Heart right ventricle (tissue), 16 donors: Measurements from ENCODE around the gene PRKD1. TPM values are rescaled to one million over a fixed set of nuclear protein-coding genes. Genes with fewer than 3 reads are reported as not detected.
"Not testable (repeated sequence)": the region's sequence is repeated elsewhere in the genome, so short reads cannot be mapped to it uniquely, and the experiment has no call there.

ENCODE experiments used
- ATAC-seq, 8 donors: fragments of 200-7000 bp; cut with Tn5 transposase; one replicate each; pipeline ENCODE4 v1.9.1; 2020; ENCODE audit warnings: mild to moderate bottlenecking in 8 of 8, moderate library complexity in 8 of 8, moderate number of reproducible peaks in 1 of 8
- DNase-seq, 2 donors: peaks; one replicate each; pipeline ENCODE4 v3.0.0-alpha.2; 2020
- H3K27ac ChIP-seq, 10 donors: fragments of 200-600 bp; sonication (generic) in 2 of 10; one replicate each; pipeline versions ENCODE4 v1.5.0 to v1.8.0; 2020 to 2022; ENCODE audit warnings: mild to moderate bottlenecking in 3 of 10
- H3K27me3 ChIP-seq, 7 donors: fragments of 200-600 bp; one replicate each; pipeline ENCODE4 v1.8.0; 2021 to 2022; ENCODE audit warnings: mild to moderate bottlenecking in 2 of 7
- H3K36me3 ChIP-seq, 9 donors: fragments of 200-600 bp; sonication (generic) in 1 of 9; one replicate each; pipeline versions ENCODE4 v1.5.0 to v1.8.0; 2020 to 2022; ENCODE audit warnings: mild to moderate bottlenecking in 2 of 9
- H3K4me1 ChIP-seq, 9 donors: fragments of 200-600 bp; sonication (generic) in 1 of 9; one replicate each; pipeline versions ENCODE4 v1.5.0 to v1.8.0; 2020 to 2022; ENCODE audit warnings: mild to moderate bottlenecking in 4 of 9
- H3K4me3 ChIP-seq, 10 donors: fragments of 200-600 bp; sonication (generic) in 2 of 10; one replicate each; pipeline versions ENCODE4 v1.5.0 to v1.8.0; 2020 to 2022; ENCODE audit warnings: mild to moderate bottlenecking in 7 of 10, moderate library complexity in 2 of 10
- H3K9me3 ChIP-seq, 11 donors: fragments of 200-600 bp in 10 of 11; sonication (generic) in 2 of 11; one replicate each; pipeline versions ENCODE4 v1.5.0 to v1.8.0; 2013 to 2022; ENCODE audit warnings: mild to moderate bottlenecking in 2 of 11, control low read depth in 1 of 11, moderate library complexity in 1 of 11
- WGBS, 2 donors: extraction: QIAGEN DNeasy Blood & Tissue Kit; methylation state at CpG; one replicate each; pipeline ENCODE4 v1.1.7; 2013; ENCODE audit warnings: inconsistent platforms in 1 of 2; 5-methylcytosine and 5-hydroxymethylcytosine counted together
- intact Hi-C, 10 donors: fragments of 100-400 bp; cut with DNase I; formaldehyde crosslinking; loops; one replicate each; pipeline versions ENCODE4 v1.11.1 to v1.14.2; 2022
- polyA plus RNA-seq, 2 donors: library from polyadenylated mRNA; stranded (reverse); fragments of 200-250 nt; gene quantifications; one replicate each; pipeline ENCODE4 v1.2.3, GENCODE V29; 2013
- total RNA-seq, 10 donors: library from RNA; stranded (reverse); fragmentation: NEBNext Ultra II Directional in 3 of 10; extraction: Animal tissue kit (Norgen Biotek cat#: 25700) in 3 of 10; gene quantifications; one replicate each; pipeline versions ENCODE4 v1.2.1 to v1.2.4, GENCODE V29; 2021 to 2023
- TF ChIP-seq, protein P1 (sequence below), 9 donors: fragments of 200-600 bp; sonication (generic) in 2 of 9; IDR thresholded peaks; one replicate each; pipeline versions ENCODE4 v1.5.0 to v1.8.0; 2021 to 2022; ENCODE audit warnings: antibody characterized with exemption in 9 of 9, mild to moderate bottlenecking in 5 of 9, moderate library complexity in 1 of 9
- donor health status: Arrhythmogenic right ventricular cardiomyopathy.
- donor health status: ischemic (EF 13 %, LVEDD 7.1; RV severe dilation, severe dysfunction).
- donor health status: healthy with polysubstance abuse.
- donor health status: DM: no; HTN: yes; CAD: no.
- donor health status: DM: no; HTN: no; CAD: no.
- donor health status: ischemic (EF 25% LVEDD 6.9; RV normal size, moderate dysfunction).
- donor health status: ischemic (EF 25% LVEDD 5.7; RV mildly dilated, moderate dysfunction).
- donor health status: healthy.
- donor health status: DM: yes; HTN: yes; CAD: no.
- donor health status: Ischemic cardiomyopathy.
- donor health status: ischemic (EF 35%, LVEDD 5.7; RV mildly dilated, moderate dysfunction).
- donor health status: nonischemic (EF 11% LVEDD 7.7; RV severe dilation, severe dysfunction).
- donor health status: DM: yes; HTN: yes; CAD: no.
- donor health status: PGD.
- donor health status: ischemic (EF 29% LVEDD 5.4; RV normal size, mild dysfunction).
- donor health status: nonischemic (EF 23%, LVEDD 6.1; RV moderate dilation, normal function).

Gene PRKD1
- total and polyA plus RNA-seq, 12 donors, result 1.7 to 4.3 (median 2.5) TPM

DNA sequence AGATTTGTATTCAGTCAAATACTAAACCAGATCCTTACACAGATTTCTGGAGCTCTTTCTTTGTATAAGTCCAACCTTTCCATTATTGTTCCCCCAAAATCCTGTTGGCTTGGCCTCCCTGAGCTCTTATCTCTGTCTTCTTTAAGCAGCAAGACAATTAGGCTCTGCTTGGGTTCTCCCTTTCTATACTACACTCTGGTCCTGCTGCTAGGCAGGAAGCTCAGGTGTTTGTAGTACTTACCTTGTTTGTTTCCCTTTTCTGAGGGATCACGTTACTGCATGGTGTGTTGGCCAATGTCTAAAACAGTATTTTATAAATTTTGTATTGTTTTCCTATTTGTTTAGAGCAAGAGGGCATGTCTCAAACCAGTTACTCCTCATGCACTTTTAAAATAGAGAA lies 192.9 kb downstream of the PRKD1 start:
- H3K9me3 ChIP-seq, result no peaks in the 10 kb centered on the region
- 82 to 94% methylated on average over 1 of the region's 1 CpG for WGBS, 2 donors
- no peaks in the 10 kb centered on the region for H3K27me3 ChIP-seq
- intact Hi-C loops, result no loop called here
- ATAC-seq, result no peak
- no peak overlapping the region for H3K4me3 ChIP-seq
- H3K36me3 ChIP-seq, result no peaks in the 10 kb centered on the region
- H3K4me1 ChIP-seq, result peaks cover 0 to 10% (median 0%) of the 10 kb centered on the region in 9 donors
- TF ChIP-seq, protein P1, sequence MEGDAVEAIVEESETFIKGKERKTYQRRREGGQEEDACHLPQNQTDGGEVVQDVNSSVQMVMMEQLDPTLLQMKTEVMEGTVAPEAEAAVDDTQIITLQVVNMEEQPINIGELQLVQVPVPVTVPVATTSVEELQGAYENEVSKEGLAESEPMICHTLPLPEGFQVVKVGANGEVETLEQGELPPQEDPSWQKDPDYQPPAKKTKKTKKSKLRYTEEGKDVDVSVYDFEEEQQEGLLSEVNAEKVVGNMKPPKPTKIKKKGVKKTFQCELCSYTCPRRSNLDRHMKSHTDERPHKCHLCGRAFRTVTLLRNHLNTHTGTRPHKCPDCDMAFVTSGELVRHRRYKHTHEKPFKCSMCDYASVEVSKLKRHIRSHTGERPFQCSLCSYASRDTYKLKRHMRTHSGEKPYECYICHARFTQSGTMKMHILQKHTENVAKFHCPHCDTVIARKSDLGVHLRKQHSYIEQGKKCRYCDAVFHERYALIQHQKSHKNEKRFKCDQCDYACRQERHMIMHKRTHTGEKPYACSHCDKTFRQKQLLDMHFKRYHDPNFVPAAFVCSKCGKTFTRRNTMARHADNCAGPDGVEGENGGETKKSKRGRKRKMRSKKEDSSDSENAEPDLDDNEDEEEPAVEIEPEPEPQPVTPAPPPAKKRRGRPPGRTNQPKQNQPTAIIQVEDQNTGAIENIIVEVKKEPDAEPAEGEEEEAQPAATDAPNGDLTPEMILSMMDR (IDR thresholded peaks at IDR 0.05), result no peak
- H3K27ac ChIP-seq, result no peak overlapping the region
- no peak for DNase-seq

DNA sequence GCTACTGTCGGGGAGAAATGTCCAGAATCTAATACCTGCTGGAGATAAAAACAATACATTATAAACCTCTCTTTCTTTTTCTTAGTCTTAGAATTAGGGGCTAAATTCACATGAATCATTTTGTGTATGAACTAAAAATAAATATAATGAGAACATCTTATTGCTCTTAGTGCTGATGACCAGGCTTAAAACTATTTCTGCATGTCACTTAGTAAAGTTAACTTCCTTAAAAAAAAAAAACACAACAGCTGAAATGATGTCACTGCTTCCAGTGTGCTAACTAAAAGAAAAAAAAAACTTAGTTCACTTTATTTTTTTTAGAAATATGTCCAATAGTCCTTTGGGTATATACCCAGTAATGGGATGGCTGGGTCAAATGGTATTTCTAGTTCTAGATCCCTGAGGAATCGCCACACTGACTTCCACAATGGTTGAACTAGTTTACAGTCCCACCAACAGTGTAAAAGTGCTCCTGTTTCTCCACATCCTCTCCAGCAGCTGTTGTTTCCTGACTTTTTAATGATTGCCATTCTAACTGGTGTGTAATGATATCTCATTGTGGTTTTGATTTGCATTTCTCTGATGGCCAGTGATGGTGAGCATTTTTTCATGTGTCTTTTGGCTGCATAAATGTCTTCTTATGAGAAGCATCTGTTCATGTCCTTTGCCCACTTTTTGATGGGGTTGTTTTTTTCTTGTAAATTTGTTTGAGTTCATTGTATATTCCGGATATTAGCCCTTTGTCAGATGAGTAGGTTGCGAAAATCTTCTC lies 200.9 kb downstream of the PRKD1 start:
- Histone ChIP-seq H3K4me1 (peaks cover 0 to 27% (median 7%) of the 10 kb centered on the region in 9 donors), H3K27ac (peak overlapping the region in 3 of 10 donors; percentile 19 to 44 (median 39))
- intact Hi-C loops, H3K36me3 ChIP-seq, DNase-seq, H3K4me3 ChIP-seq, H3K9me3 ChIP-seq, H3K27me3 ChIP-seq: not testable (repeated sequence)
- WGBS, 2 donors, result 69 to 87% methylated on average over 4 of the region's 4 CpGs
- peak in 6 of 8 donors; percentile 24 to 58 (median 31) for ATAC-seq

DNA sequence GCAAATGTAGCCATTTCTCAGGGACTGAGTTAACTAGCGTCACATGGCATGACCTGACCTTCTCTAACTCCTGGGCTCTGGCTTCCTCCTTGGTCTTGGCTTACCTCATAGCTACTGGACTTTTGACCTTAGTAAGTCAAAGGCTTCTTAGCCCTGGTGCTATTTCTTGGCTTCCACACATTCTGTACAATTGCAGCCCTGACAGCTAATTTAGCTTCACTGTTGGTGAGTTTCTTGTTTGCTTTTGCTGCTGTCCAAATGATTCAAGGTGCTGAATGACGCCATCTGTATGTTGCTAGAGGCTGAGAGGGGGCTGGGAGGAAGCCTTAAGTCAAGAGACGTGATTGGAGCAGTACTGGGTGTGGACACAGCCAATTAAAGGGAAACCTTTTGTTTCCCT lies 202.7 kb downstream of the PRKD1 start:
- no peak overlapping the region for H3K27ac ChIP-seq
- H3K4me3 ChIP-seq, result no peak overlapping the region
- TF ChIP-seq, protein P1 (IDR thresholded peaks at IDR 0.05), result no peak
- ATAC-seq, result peak in 2 of 8 donors; percentile 22 to 42
- intact Hi-C loops, result no loop called here
- peaks cover 0 to 27% (median 7%) of the 10 kb centered on the region in 9 donors for H3K4me1 ChIP-seq
- no peaks in the 10 kb centered on the region for H3K27me3 ChIP-seq
- no peaks in the 10 kb centered on the region for H3K36me3 ChIP-seq
- WGBS, 2 donors, result 68 to 72% methylated on average over 3 of the region's 3 CpGs
- DNase-seq, result no peak
- H3K9me3 ChIP-seq, result no peaks in the 10 kb centered on the region

DNA sequence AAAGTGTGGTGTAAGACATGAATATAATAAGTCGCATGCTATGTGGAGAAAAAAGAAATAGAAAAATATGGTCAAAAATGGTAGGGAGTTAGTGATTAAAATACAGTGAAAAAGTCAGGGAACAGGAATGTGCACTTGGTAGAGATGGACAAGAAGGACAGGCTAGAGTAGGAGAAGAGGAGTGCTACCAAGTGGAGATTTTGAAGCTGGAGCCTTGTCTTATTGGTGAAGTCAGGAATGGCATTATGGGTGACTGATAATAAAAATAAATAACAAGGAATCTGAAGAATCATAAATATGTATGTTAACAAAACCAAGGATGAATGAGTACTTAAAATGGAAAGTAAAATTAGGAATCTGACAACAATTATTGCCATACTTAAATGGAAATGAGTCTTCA lies 204.8 kb downstream of the PRKD1 start:
- TF ChIP-seq, protein P1 (IDR thresholded peaks at IDR 0.05), result no peak
- Histone ChIP-seq H3K27ac (no peak overlapping the region), H3K9me3 (no peaks in the 10 kb centered on the region), H3K4me1 (peaks cover 0 to 27% (median 7%) of the 10 kb centered on the region in 9 donors), H3K4me3 (no peak overlapping the region), H3K36me3 (no peaks in the 10 kb centered on the region), H3K27me3 (no peaks in the 10 kb centered on the region)
- intact Hi-C loops, result no loop called here
- WGBS, 2 donors, result 98 to 100% methylated on average over 1 of the region's 1 CpG
- no peak for ATAC-seq
- DNase-seq, result no peak

DNA sequence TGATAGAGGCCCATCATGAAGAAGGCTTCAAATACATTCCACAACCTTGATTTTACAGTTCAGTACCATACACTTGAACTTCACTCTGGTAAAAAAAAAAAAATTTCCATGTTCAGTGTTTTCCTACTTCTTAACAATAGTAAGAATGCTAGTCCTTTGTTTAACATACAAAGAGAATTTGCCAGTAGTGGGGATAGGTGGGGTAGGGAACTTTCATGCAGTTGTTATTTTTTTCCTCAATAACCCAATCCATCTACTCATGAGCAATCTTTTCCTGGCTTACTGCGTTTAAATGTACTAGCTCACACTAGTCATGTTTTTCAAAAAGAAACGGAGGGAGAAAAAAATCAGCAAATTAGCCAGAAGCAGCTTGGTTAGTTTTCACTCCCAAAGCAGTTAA lies 206.1 kb downstream of the PRKD1 start:
- TF ChIP-seq, protein P1 (IDR thresholded peaks at IDR 0.05), result no peak
- Histone ChIP-seq H3K27ac (no peak overlapping the region), H3K36me3 (no peaks in the 10 kb centered on the region), H3K4me3 (no peak overlapping the region), H3K27me3 (no peaks in the 10 kb centered on the region), H3K9me3 (no peaks in the 10 kb centered on the region), H3K4me1 (peaks cover 0 to 26% (median 7%) of the 10 kb centered on the region in 9 donors)
- peak in 2 of 8 donors; percentile 37 to 54 for ATAC-seq
- intact Hi-C loops, result no loop called here
- no peak for DNase-seq
- 61 to 75% methylated on average over 2 of the region's 2 CpGs for WGBS, 2 donors
